GM10248 (cell line): ENCODE measurements around the gene GLRX3.

ENCODE experiments used
- CTCF ChIA-PET: fragments of 300-600 bp; sonication (Branson Sonifier 250); formaldehyde crosslinking; extraction: SDS; loops from one replicate; lab custom pipeline; 2021; ENCODE audit warnings: antibody characterized with exemption; lab: Yijun Ruan, JAX
- POLR2A ChIA-PET: fragments of 350-650 bp; sonication (Branson Sonifier 250); formaldehyde crosslinking; extraction: SDS; loops from one replicate; lab custom pipeline; 2020; ENCODE audit warnings: antibody characterized with exemption; lab: Yijun Ruan, JAX
- DNase-seq: peaks from one replicate; pipeline ENCODE4 v3.0.0; 2012; ENCODE audit errors: extremely low spot score
- CTCF ChIP-seq: IDR thresholded peaks from 2 replicates; pipeline ENCODE4 v1.5.1; 2012; ENCODE audit warnings: mild to moderate bottlenecking, low read depth; ENCODE audit errors: extremely low read depth, missing control alignments, control extremely low read depth

GLRX3 gene

DNA sequence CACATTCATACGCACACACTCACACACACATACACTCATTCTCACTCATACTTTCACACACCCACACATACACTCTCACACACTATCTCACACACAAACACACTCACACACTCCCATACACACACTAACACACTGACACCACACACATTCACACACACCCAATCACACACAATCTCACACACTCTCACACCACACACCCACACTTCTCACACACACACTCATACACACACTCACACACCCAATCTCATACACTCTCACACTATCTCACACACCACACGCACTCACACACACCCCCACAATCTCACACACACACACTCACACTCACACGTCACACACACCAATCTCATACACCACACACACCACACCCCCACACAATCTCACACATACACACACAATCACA lies 71.0 kb downstream of the GLRX3 start:
- POLR2A ChIA-PET: no interaction called here
- no peak for DNase-seq
- TF ChIP-seq CTCF: no peak
- CTCF ChIA-PET: no interaction called here

DNA sequence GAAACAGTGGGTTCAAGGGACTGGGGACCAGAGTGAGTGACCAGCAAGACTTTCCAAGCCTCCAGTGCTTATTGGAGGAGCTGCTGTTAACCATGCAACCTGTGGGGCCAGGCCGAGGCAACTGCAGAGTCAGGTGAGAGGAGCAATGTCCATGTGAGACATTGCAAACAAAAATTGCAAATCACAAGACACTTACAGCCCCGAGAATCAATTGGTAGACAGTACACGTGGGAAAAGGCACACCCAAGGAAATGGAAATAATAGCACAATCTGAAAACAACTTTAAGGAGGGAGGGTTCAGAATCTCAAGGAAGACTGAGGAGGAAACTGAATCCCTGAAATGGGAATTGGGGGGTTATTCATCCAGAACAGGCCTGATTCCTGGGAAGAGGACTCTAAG lies 72.6 kb downstream of the GLRX3 start:
- no peak for TF ChIP-seq CTCF
- ChIA-PET POLR2A (no interaction called here), CTCF (no interaction called here)
- no peak for DNase-seq

DNA sequence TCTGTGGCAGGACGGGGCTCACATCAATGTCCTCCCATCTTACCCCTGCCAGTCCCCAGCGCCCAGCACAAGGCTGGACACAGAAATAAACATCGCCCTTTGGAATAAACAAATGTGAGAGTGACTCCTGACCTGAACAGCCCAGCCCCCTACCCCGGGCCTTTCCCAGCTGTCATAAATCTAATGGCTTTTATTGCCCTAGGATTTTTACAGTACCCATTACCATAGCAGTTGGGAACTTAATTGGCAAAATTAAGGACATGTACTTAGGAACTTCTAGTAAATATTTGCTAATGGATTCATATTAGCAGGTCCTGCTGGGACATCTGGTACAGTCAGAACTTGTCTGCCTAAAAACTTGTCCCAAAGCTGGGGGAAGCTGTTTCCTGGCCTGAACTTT lies 76.6 kb downstream of the GLRX3 start:
- no peak for TF ChIP-seq CTCF
- DNase-seq: no peak
- CTCF ChIA-PET: no interaction called here
- POLR2A ChIA-PET: no interaction called here

- no peak for TF ChIP-seq CTCF
- ChIA-PET CTCF (no interaction called here), POLR2A (no interaction called here)
- DNase-seq: no peak
Measured at GRCh38 chr10:130213286-130214080, 77.3 kb downstream of the GLRX3 start.

DNA sequence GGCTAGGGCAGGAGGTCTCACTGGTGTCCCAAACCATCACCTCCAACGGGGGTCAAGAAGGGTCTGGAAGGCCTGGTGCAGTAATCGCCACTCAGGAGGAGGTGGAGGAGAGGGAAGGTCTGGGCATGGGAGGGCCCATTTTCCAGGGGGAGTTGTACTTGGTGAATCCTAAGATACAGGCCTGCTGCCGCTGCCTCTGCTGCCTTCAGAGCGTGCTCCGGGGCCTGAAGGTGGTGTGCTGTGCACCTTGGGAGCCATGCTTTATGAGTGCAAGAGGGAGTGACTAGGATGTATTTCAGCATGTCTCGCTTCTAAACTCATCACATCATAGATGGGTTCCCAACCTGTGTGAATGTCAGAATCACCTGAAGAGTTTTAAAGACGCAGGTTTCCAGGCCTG lies 78.2 kb downstream of the GLRX3 start:
- CTCF ChIA-PET: no interaction called here
- POLR2A ChIA-PET: no interaction called here
- TF ChIP-seq CTCF: no peak
- no peak for DNase-seq

DNA sequence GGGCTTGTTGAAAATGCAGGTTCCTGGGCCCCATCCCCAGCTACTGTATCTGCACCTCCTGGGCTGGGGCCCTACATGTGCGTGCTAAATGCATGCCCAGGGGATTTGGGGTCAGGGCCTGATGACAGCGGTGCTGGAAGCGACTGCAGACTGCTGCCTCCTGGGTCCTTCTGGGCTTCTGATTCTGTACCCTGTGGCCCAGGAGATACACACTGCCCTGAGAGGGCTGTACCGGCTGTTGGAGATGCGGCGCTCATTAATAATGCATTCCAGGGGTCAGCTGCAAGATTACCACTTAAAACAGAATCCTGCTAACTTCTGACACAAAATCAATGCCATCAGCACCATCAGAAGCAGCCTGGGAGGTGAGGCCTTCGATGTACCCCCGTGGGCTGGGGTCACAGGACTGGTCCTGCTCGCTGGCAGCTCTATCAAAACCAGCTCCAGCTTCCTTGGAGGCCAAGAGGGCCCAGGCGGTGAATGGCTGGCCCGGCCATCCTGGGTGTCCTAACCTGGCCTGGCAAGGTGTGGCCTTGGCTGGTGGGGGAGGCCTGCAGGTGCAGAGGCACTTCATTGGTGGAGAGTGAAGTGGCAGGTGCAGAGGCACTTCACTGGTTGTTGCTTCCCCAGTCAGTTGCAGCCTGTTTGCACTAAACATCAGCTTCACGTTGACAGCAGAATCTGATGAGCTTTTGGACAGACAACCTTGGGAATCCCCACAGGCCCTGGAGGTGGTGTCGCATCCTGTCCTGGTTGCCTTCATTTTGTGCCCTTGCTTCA lies 79.2 kb downstream of the GLRX3 start:
- no peak for TF ChIP-seq CTCF
- ChIA-PET POLR2A (no interaction called here), CTCF (interaction anchor here (1.2 kb wide), 1 partner anchor 25 kb away, joined by 4 read pairs; no protein-coding TSS in a partner anchor)
- no peak for DNase-seq
